HepG2 (cell line): ENCODE results near the gene USP34. TPM values are rescaled to one million over a fixed set of nuclear protein-coding genes. Genes with fewer than 3 reads are reported as not detected.
"Not testable (repeated sequence)": the region's sequence is repeated elsewhere in the genome, so short reads cannot be mapped to it uniquely, and the experiment has no call there.

ENCODE experiments used
- ATAC-seq: fragments of 200-7000 bp; cut with Tn5 transposase; 3 replicates; pipeline ENCODE4 v1.9.1; 2020; ENCODE audit warnings: mild to moderate bottlenecking, moderate library complexity
- BruUV-seq: library from RNA; stranded (reverse); fragments of 400-500 nt; replicated peaks from 2 replicates; lab custom pipeline; 2021; lab: Mats Ljungman, UMichigan
- CTCF ChIA-PET: fragments of 300-600 bp; formaldehyde crosslinking; extraction: SDS; loops from one replicate; lab custom pipeline; 2021; ENCODE audit warnings: low total read pairs, inconsistent platforms, low intra/inter-chr PET ratio; lab: Yijun Ruan, JAX
- POLR2A ChIA-PET: fragments of 350-600 bp; sonication (Branson Sonifier 250); formaldehyde crosslinking; loops from one replicate; lab custom pipeline; 2020; ENCODE audit warnings: antibody characterized with exemption, inconsistent platforms; lab: Yijun Ruan, JAX
- DNase-seq: peaks from one replicate; pipeline ENCODE4 v3.0.0-alpha.2; 2015; ENCODE audit warnings: low spot score
- FAIRE-seq: peaks from 3 replicates; lab custom pipeline; 2011; peaks lifted over from hg19 to GRCh38; lab: Jason Lieb, UNC
- H2AFZ ChIP-seq: one replicate; pipeline ENCODE4 v1.6.1; 2011; ENCODE audit warnings: low read length, inconsistent platforms
- H3K27ac ChIP-seq: fragments of 300-600 bp; 3 replicates; pipeline ENCODE4 v1.8.0; 2011; ENCODE audit warnings: mixed run types, mild to moderate bottlenecking, mixed read lengths, low read length, inconsistent platforms; ENCODE audit not compliant: insufficient read depth; ENCODE audit errors: extremely low read length
- H3K27me3 ChIP-seq, 2 experiments: fragments of 200-600 bp in 1 of 2; 2 replicates in 1 of 2; 3 replicates in 1 of 2; pipeline versions ENCODE4 v1.6.0 to v1.8.0; 2011; ENCODE audit warnings: low read length in 2 of 2, mild to moderate bottlenecking in 2 of 2, moderate library complexity in 2 of 2, inconsistent platforms in 1 of 2; ENCODE audit not compliant: insufficient read depth in 2 of 2, control insufficient read depth in 1 of 2
- H3K36me3 ChIP-seq, 2 experiments: fragments of 200-600 bp in 1 of 2; replicated peaks in 1 of 2; 2 replicates in 1 of 2; 3 replicates in 1 of 2; pipeline versions ENCODE4 v1.5.1 to v1.8.0; 2011; ENCODE audit warnings: low read length in 2 of 2, inconsistent platforms in 1 of 2; ENCODE audit not compliant: insufficient read depth in 2 of 2, control insufficient read depth in 1 of 2
- H3K4me1 ChIP-seq: 2 replicates; pipeline ENCODE4 v1.5.1; 2012; ENCODE audit warnings: low read length, inconsistent platforms; ENCODE audit not compliant: insufficient read depth
- H3K4me2 ChIP-seq: 2 replicates; pipeline ENCODE4 v1.6.0; 2011; ENCODE audit warnings: low read depth, low read length, inconsistent platforms
- H3K4me3 ChIP-seq, 3 experiments: fragments of 200-600 bp in 1 of 3; sonication (generic), shearing (Covaris generic) in 1 of 3; replicated peaks in 1 of 3; 2 replicates each; pipeline ENCODE4 v1.5.1; 2011 to 2016; ENCODE audit warnings: low read length in 3 of 3, inconsistent platforms in 2 of 3, low read depth in 2 of 3, mild to moderate bottlenecking in 2 of 3, control low read depth in 1 of 3, mixed read lengths in 1 of 3; ENCODE audit not compliant: insufficient read depth in 1 of 3
- H3K79me2 ChIP-seq: one replicate; pipeline ENCODE4 v1.6.1; 2011; ENCODE audit warnings: low read length, inconsistent platforms; ENCODE audit not compliant: insufficient read depth
- H3K9ac ChIP-seq: 2 replicates; pipeline ENCODE4 v1.6.0; 2011; ENCODE audit warnings: mild to moderate bottlenecking, low read depth, low read length, inconsistent platforms; ENCODE audit not compliant: insufficient read depth
- H3K9me3 ChIP-seq: 2 replicates; pipeline ENCODE4 v1.5.1; 2012; ENCODE audit warnings: mild to moderate bottlenecking, low read length
- H4K20me1 ChIP-seq: 2 replicates; pipeline ENCODE4 v1.6.0; 2011; ENCODE audit warnings: inconsistent platforms, mild to moderate bottlenecking, low read length, moderate library complexity; ENCODE audit not compliant: insufficient read depth
- HIC2 ChIP-seq: sonication (generic); formaldehyde crosslinking; IDR thresholded peaks from 2 replicates; pipeline ENCODE4 v1.9.0; 2022; ENCODE audit warnings: low read depth, missing genetic modification reagents
- MZF1 ChIP-seq: sonication (generic); formaldehyde crosslinking; IDR thresholded peaks from 2 replicates; pipeline ENCODE4 v1.8.1; 2023; ENCODE audit warnings: mild to moderate bottlenecking, missing genetic modification reagents, borderline replicate concordance
- SMARCC2 ChIP-seq: fragments of 450-650 bp; IDR thresholded peaks from 2 replicates; pipeline ENCODE4 v1.6.1; 2017; ENCODE audit warnings: antibody characterized with exemption, mild to moderate bottlenecking
- SRSF4 ChIP-seq: fragments of 200-400 bp; formaldehyde crosslinking; IDR thresholded peaks from one replicate; pipeline ENCODE4 v1.6.1; 2018; ENCODE audit warnings: mild to moderate bottlenecking, low read depth, low read length, moderate library complexity; ENCODE audit not compliant: poor library complexity, severe bottlenecking
- TRAFD1 ChIP-seq: sonication (generic); formaldehyde crosslinking; IDR thresholded peaks from 2 replicates; pipeline ENCODE4 v1.5.1; 2020; ENCODE audit warnings: missing genetic modification reagents, mild to moderate bottlenecking, borderline replicate concordance
- ZFP36L1 ChIP-seq: sonication (generic); formaldehyde crosslinking; IDR thresholded peaks from 2 replicates; pipeline ENCODE4 v1.8.0; 2022; ENCODE audit warnings: mild to moderate bottlenecking, missing genetic modification reagents, moderate library complexity
- ZNF556 ChIP-seq: sonication (generic); formaldehyde crosslinking; IDR thresholded peaks from 2 replicates; pipeline ENCODE4 v1.4.0; 2020; ENCODE audit warnings: mild to moderate bottlenecking, missing genetic modification reagents, borderline replicate concordance
- WGBS: methylation state at CpG from one replicate; pipeline ENCODE4 v1.1.6; 2017; ENCODE audit warnings: low lambda C conversion rate; 5-methylcytosine and 5-hydroxymethylcytosine counted together
- in situ Hi-C: cut with HindIII; loops from 2 replicates; pipeline ENCODE4 v1.10.0; 2017; ENCODE audit warnings: low pct_unique_long_range_greater_than_20kb; ENCODE audit not compliant: extremely low pct_ligation_motif_present
- intact Hi-C: fragments of 100-400 bp; cut with micrococcal nuclease; formaldehyde crosslinking; loops from one replicate; pipeline ENCODE4 v1.10.0; 2022; ENCODE audit not compliant: unreplicated experiment
- polyA plus RNA-seq, 8 experiments: library from polyadenylated mRNA; depleted of rRNA in 3 of 8; stranded (reverse) in 7 of 8; unstranded in 1 of 8; fragments of >200 nt; fragmentation: Illumina TruSeq in 4 of 8; extraction: Trizol in 4 of 8; gene quantifications; 2 replicates each; pipeline versions ENCODE4 v1.2.1 to v1.2.3, GENCODE V29; 2011 to 2016; ENCODE audit warnings: low read depth in 4 of 8, missing spikeins in 1 of 8, mixed read lengths in 1 of 8; ENCODE audit not compliant: insufficient read depth in 1 of 8
- total RNA-seq, 5 experiments: library from RNA; depleted of rRNA; stranded (reverse); fragments of >200 nt; fragmentation: Illumina TruSeq; extraction: Trizol; gene quantifications; 2 replicates each; pipeline ENCODE4 v1.2.3, GENCODE V29; 2016; ENCODE audit warnings: low read depth in 1 of 5

The USP34 gene
- total and polyA plus RNA-seq, 2 of the 13 experiments (the other 11 are each of a cell fraction or from before 2014, with no cell fraction given), result 99.2 to 100 TPM

- no peak for TF ChIP-seq SRSF4
- no peak for TF ChIP-seq MZF1 (CRISPR knock-in tag)
- no peak for TF ChIP-seq ZNF556 (CRISPR knock-in tag)
- no peak for TF ChIP-seq HIC2 (CRISPR knock-in tag)
- TF ChIP-seq TRAFD1, result no peak
- TF ChIP-seq ZFP36L1, result no peak
Observed at GRCh38 chr2:61151436-61151835, 319.5 kb downstream of the USP34 start (continued).

- H3K27ac ChIP-seq, result no peak overlapping the region
- TF ChIP-seq SRSF4, result no peak
- no peak for TF ChIP-seq SMARCC2
- no peaks in the 10 kb centered on the region for H3K27me3 ChIP-seq
- CTCF ChIA-PET, result no interaction called here
- 85% methylated on average over 6 of the region's 6 CpGs for WGBS
- H3K4me1 ChIP-seq, result peaks cover 9% of the 10 kb centered on the region
- ATAC-seq (no peak), DNase-seq (no peak), FAIRE-seq (no peak)
- H3K9ac ChIP-seq, result no peak overlapping the region
- H3K9me3 ChIP-seq, result no peaks in the 10 kb centered on the region
- in situ Hi-C loops (no loop called here), intact Hi-C loops (loop anchor here (10.0 kb wide), 1 partner anchor 134 kb away; the partner anchor contains the start of genes PEX13 and PUS10)
- no peak overlapping the region for H3K4me2 ChIP-seq
- H3K4me3 ChIP-seq, result no peak overlapping the region
- H4K20me1 ChIP-seq, result no peaks in the 10 kb centered on the region
- H3K79me2 ChIP-seq, result peaks cover 3% of the 10 kb centered on the region
- peaks cover 5 to 8% of the 10 kb centered on the region in 2 experiments; a peak in 3 of 5 replicates for H3K36me3 ChIP-seq
- H2AFZ ChIP-seq, result no peak overlapping the region
- POLR2A ChIA-PET, result no interaction called here
- BruUV-seq, result no TSS peak
Observed at GRCh38 chr2:61149074-61149473, 321.8 kb downstream of the USP34 start.

GRCh38 chr2:61148091-61148490 lies 322.8 kb downstream of the USP34 start:
- H2AFZ ChIP-seq, DNase-seq, H3K9me3 ChIP-seq, H3K27me3 ChIP-seq, POLR2A ChIA-PET, H3K4me2 ChIP-seq, CTCF ChIA-PET, ATAC-seq, FAIRE-seq, H3K27ac ChIP-seq, H4K20me1 ChIP-seq, H3K9ac ChIP-seq, in situ Hi-C loops, BruUV-seq, H3K4me3 ChIP-seq, H3K79me2 ChIP-seq, H3K4me1 ChIP-seq, H3K36me3 ChIP-seq: not testable (repeated sequence)
- WGBS, result 97% methylated on average over 5 of the region's 5 CpGs
- intact Hi-C loops, result loop anchor here (10.0 kb wide), 1 partner anchor 133 kb away; the partner anchor contains the start of genes PEX13 and PUS10
